ENCODE data around the gene CGNL1.

CGNL1 gene

DNA sequence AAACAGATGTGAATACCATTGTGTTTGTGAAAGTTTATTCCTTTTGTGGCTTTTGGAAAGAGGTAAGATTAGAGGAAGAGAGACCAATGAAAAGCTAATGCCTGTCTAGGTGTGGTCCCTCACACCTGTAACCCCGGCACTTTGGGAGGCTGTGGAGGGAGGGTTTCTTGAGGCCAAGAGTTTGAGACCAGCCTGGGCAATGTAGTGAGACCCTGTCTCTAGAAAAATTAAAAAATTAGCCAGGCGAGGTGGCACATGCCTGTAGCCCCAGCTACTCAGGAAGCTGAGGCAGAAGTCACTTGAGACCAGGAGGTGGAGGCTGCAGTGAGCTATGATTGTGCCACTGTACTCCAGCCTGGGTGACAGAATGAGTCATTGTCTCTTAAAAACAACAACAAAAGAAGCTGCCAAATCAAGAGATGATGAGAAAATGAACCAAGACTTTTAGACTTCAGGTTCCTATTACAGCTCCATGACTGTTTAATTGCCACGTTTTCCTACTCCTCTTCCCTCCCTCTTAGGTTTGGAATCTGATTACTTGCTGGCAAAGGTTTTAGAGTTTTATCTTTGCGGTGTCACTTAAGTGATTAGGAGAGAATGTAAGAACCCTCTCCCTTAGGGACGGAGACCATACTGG is 68.7 kb downstream of the CGNL1 start (continued):
- TF ChIP-seq IKZF3 (tag by site-specific recombination; IDR thresholded peaks at IDR 0.05) = peak; percentile 48; the same call in 1 of the 2 replicates
- TF ChIP-seq ZNF76 (tag by site-specific recombination; IDR thresholded peaks at IDR 0.05; ENCODE audit: borderline replicate concordance, low read depth) = no peak
- TF ChIP-seq, protein P1, sequence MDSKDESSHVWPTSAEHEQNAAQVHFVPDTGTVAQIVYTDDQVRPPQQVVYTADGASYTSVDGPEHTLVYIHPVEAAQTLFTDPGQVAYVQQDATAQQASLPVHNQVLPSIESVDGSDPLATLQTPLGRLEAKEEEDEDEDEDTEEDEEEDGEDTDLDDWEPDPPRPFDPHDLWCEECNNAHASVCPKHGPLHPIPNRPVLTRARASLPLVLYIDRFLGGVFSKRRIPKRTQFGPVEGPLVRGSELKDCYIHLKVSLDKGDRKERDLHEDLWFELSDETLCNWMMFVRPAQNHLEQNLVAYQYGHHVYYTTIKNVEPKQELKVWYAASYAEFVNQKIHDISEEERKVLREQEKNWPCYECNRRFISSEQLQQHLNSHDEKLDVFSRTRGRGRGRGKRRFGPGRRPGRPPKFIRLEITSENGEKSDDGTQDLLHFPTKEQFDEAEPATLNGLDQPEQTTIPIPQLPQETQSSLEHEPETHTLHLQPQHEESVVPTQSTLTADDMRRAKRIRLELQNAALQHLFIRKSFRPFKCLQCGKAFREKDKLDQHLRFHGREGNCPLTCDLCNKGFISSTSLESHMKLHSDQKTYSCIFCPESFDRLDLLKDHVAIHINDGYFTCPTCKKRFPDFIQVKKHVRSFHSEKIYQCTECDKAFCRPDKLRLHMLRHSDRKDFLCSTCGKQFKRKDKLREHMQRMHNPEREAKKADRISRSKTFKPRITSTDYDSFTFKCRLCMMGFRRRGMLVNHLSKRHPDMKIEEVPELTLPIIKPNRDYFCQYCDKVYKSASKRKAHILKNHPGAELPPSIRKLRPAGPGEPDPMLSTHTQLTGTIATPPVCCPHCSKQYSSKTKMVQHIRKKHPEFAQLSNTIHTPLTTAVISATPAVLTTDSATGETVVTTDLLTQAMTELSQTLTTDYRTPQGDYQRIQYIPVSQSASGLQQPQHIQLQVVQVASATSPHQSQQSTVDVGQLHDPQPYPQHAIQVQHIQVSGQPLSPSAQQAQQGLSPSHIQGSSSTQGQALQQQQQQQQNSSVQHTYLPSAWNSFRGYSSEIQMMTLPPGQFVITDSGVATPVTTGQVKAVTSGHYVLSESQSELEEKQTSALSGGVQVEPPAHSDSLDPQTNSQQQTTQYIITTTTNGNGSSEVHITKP (tag by site-specific recombination; IDR thresholded peaks at IDR 0.05) = peak; percentile 53
- no peak for TF ChIP-seq ZNF146 (tag by site-specific recombination; IDR thresholded peaks at IDR 0.05)
- no peak for TF ChIP-seq KLF9 (tag by site-specific recombination; IDR thresholded peaks at IDR 0.05; ENCODE audit: low read depth)
- TF ChIP-seq ZNF157 (tag by site-specific recombination; IDR thresholded peaks at IDR 0.05) = no peak
- no peak for TF ChIP-seq ZNF48 (tag by site-specific recombination; IDR thresholded peaks at IDR 0.05)
- no peak for TF ChIP-seq ZNF223 (tag by site-specific recombination; IDR thresholded peaks at IDR 0.05)
- TF ChIP-seq ZNF214 (tag by site-specific recombination; IDR thresholded peaks at IDR 0.05; ENCODE audit: borderline replicate concordance) = no peak
- TF ChIP-seq ZNF776 (tag by site-specific recombination; IDR thresholded peaks at IDR 0.05; ENCODE audit: borderline replicate concordance) = no peak
- no peak for TF ChIP-seq SCRT2 (tag by site-specific recombination; IDR thresholded peaks at IDR 0.05)
- TF ChIP-seq ZNF426 (tag by site-specific recombination; IDR thresholded peaks at IDR 0.05) = no peak
- TF ChIP-seq ZNF837 (tag by site-specific recombination; IDR thresholded peaks at IDR 0.05) = no peak
- TF ChIP-seq KLF1 (tag by site-specific recombination; IDR thresholded peaks at IDR 0.05) = no peak
- TF ChIP-seq ZNF423 (tag by site-specific recombination; IDR thresholded peaks at IDR 0.05) = no peak
- TF ChIP-seq ZNF37A (tag by site-specific recombination; IDR thresholded peaks at IDR 0.05) = no peak
- no peak for TF ChIP-seq ZNF473 (tag by site-specific recombination; IDR thresholded peaks at IDR 0.05)
- TF ChIP-seq, protein P2, sequence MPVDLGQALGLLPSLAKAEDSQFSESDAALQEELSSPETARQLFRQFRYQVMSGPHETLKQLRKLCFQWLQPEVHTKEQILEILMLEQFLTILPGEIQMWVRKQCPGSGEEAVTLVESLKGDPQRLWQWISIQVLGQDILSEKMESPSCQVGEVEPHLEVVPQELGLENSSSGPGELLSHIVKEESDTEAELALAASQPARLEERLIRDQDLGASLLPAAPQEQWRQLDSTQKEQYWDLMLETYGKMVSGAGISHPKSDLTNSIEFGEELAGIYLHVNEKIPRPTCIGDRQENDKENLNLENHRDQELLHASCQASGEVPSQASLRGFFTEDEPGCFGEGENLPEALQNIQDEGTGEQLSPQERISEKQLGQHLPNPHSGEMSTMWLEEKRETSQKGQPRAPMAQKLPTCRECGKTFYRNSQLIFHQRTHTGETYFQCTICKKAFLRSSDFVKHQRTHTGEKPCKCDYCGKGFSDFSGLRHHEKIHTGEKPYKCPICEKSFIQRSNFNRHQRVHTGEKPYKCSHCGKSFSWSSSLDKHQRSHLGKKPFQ (tag by site-specific recombination; IDR thresholded peaks at IDR 0.05) = no peak
- TF ChIP-seq WT1 (tag by site-specific recombination; IDR thresholded peaks at IDR 0.05) = peak; percentile 95
- no peak for TF ChIP-seq ZNF792 (tag by site-specific recombination; IDR thresholded peaks at IDR 0.05)
- TF ChIP-seq, protein P3, sequence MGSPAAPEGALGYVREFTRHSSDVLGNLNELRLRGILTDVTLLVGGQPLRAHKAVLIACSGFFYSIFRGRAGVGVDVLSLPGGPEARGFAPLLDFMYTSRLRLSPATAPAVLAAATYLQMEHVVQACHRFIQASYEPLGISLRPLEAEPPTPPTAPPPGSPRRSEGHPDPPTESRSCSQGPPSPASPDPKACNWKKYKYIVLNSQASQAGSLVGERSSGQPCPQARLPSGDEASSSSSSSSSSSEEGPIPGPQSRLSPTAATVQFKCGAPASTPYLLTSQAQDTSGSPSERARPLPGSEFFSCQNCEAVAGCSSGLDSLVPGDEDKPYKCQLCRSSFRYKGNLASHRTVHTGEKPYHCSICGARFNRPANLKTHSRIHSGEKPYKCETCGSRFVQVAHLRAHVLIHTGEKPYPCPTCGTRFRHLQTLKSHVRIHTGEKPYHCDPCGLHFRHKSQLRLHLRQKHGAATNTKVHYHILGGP (tag by site-specific recombination; IDR thresholded peaks at IDR 0.05) = no peak
- no peak for TF ChIP-seq ZNF549 (tag by site-specific recombination; IDR thresholded peaks at IDR 0.05)
- no peak for TF ChIP-seq KLF10 (tag by site-specific recombination; IDR thresholded peaks at IDR 0.05)
- TF ChIP-seq, protein P4, sequence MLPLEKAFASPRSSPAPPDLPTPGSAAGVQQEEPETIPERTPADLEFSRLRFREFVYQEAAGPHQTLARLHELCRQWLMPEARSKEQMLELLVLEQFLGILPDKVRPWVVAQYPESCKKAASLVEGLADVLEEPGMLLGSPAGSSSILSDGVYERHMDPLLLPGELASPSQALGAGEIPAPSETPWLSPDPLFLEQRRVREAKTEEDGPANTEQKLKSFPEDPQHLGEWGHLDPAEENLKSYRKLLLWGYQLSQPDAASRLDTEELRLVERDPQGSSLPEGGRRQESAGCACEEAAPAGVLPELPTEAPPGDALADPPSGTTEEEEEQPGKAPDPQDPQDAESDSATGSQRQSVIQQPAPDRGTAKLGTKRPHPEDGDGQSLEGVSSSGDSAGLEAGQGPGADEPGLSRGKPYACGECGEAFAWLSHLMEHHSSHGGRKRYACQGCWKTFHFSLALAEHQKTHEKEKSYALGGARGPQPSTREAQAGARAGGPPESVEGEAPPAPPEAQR (tag by site-specific recombination; IDR thresholded peaks at IDR 0.05) = no peak
- TF ChIP-seq, protein P5, sequence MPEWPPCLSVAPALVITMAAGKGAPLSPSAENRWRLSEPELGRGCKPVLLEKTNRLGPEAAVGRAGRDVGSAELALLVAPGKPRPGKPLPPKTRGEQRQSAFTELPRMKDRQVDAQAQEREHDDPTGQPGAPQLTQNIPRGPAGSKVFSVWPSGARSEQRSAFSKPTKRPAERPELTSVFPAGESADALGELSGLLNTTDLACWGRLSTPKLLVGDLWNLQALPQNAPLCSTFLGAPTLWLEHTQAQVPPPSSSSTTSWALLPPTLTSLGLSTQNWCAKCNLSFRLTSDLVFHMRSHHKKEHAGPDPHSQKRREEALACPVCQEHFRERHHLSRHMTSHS (tag by site-specific recombination; IDR thresholded peaks at IDR 0.05) = no peak
- TF ChIP-seq ZNF610 (tag by site-specific recombination; IDR thresholded peaks at IDR 0.05; ENCODE audit: borderline replicate concordance) = no peak
- no peak for TF ChIP-seq ZNF112 (tag by site-specific recombination; IDR thresholded peaks at IDR 0.05)
- TF ChIP-seq ZNF571 (tag by site-specific recombination; IDR thresholded peaks at IDR 0.05) = no peak
- TF ChIP-seq, protein P6, sequence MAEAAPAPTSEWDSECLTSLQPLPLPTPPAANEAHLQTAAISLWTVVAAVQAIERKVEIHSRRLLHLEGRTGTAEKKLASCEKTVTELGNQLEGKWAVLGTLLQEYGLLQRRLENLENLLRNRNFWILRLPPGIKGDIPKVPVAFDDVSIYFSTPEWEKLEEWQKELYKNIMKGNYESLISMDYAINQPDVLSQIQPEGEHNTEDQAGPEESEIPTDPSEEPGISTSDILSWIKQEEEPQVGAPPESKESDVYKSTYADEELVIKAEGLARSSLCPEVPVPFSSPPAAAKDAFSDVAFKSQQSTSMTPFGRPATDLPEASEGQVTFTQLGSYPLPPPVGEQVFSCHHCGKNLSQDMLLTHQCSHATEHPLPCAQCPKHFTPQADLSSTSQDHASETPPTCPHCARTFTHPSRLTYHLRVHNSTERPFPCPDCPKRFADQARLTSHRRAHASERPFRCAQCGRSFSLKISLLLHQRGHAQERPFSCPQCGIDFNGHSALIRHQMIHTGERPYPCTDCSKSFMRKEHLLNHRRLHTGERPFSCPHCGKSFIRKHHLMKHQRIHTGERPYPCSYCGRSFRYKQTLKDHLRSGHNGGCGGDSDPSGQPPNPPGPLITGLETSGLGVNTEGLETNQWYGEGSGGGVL (tag by site-specific recombination; IDR thresholded peaks at IDR 0.05) = no peak
- no peak for TF ChIP-seq SETDB1 (IDR thresholded peaks at IDR 0.05; ENCODE audit: insufficient read length, low read length)
- peak; percentile 56; the same call in 1 of the 2 replicates for TF ChIP-seq ZNF394 (tag by site-specific recombination; IDR thresholded peaks at IDR 0.05; ENCODE audit: borderline replicate concordance)
